HG03378 (cell line): ENCODE results near the gene SH3PXD2A.

ENCODE experiments used
- ATAC-seq: cut with Tn5 transposase; IDR thresholded peaks from one replicate; pipeline ENCODE4 v1.9.1; 2021; ENCODE audit warnings: mild to moderate bottlenecking, moderate library complexity; ENCODE audit not compliant: unreplicated experiment

The SH3PXD2A gene

DNA sequence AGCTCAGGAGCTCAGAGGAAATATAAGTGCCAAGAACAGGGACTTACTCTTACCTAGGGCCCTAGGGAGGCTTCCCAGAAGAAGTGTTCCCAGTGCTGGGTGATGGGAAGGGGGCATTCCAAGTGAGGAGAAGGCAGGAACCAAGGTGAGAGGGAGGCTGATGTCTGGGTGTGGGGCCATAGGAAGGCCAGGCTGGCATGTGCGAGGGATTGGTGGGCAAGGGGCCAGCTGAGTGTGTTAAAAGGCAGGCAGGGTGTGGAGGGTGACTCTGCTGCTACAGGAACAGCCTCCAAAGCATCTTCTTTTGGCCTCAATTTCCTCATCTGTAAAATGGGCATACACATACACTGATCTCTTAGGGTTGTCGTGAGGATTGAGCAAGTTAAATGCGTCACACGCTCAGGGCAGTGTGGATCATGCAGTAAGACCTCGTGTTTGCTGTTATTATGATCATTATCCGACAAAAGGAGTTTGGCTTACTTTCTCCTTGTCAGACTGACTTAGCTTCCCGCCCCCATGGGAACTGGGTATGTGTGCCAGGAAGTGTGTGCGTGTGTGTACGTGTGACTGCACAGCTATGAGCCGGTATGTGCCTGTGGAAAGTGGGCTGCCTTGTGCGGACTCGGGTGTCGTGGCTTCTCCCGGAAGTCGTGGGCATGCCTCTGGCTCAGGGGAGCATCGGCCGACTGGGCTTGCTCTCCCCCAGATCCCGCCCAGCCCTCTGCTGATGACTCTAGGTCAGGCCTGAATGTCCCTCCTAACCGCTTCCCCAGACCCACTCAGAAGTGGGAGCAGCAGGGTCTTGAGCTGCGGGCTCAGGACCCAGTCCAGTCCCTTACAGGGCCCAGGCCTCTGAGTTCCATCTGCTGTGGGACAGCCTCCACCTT lies 302.3 kb downstream of the SH3PXD2A start:
- ATAC-seq = no peak

GRCh38 chr10:103551619-103552602 lies 303.5 kb downstream of the SH3PXD2A start:
- ATAC-seq = no peak

DNA sequence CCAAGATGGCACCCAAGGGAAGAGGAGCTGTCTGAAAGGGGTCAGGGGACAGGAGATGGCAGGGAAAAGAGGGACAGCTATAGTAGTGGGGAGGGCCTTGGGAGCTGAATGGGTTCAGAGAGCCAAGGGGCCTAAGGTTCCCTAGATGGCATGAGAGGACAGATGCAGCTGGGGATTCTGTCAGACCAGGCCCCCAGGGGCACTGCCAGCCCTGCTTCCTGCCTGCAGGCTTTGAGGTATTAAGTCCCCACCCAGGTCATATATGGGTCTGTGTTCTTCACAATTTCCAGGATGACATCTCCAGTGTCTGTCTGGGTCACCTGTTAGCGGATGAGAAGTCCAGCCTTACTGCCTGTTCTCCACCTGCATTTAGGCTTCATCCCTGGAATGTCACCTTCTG lies 305.1 kb downstream of the SH3PXD2A start:
- no peak for ATAC-seq

DNA sequence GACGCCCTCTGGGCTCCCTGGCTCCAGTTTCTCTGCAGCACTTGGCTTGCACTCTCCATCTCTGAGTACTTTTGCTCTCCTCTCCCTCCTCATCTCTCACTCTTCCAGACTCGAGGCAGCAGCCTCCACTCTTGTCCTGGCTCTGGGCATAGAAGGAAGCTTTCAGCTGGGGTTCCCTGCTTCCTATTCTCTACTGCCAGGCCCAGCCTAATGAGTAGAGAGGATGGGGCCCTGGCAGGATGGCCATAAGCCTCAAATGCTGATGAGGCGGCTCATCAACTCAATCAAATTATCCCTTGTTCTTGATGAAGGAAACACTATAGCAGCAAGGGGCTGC lies 306.1 kb downstream of the SH3PXD2A start:
- ATAC-seq = no peak

GRCh38 chr10:103548581-103549348 lies 306.6 kb downstream of the SH3PXD2A start:
- no peak for ATAC-seq

GRCh38 chr10:103548006-103548405 lies 307.4 kb downstream of the SH3PXD2A start:
- ATAC-seq = no peak

DNA sequence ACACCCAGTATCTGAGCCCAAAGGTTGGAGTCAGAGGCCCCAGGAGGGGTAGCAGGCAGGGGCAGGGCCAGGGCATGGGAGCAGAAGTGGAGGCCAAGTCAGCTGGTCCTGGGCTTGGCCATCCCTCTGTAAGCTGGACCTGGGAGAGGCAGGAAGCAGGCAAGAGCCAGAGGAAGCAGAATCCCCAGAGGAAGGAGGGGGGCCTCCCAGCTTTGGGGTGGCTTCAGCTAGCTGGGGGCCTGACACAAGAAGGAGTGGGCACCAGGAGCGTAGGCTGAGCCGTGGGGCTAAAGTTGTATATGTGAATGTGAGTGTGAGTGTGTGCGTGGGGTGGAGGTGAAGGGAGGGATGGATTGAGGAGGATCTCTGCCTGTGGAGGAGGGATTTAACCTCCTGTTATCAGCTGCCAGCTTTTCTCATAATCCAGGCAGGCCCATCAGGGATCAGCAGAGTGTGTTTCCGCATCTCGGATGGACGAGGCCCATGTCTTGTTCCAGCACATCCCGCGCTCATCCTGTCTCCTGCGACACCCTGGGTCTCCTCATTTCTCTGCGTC lies 307.9 kb downstream of the SH3PXD2A start:
- ATAC-seq = no peak

- no peak for ATAC-seq
Observed at GRCh38 chr10:103546401-103546800, 309.0 kb downstream of the SH3PXD2A start.

DNA sequence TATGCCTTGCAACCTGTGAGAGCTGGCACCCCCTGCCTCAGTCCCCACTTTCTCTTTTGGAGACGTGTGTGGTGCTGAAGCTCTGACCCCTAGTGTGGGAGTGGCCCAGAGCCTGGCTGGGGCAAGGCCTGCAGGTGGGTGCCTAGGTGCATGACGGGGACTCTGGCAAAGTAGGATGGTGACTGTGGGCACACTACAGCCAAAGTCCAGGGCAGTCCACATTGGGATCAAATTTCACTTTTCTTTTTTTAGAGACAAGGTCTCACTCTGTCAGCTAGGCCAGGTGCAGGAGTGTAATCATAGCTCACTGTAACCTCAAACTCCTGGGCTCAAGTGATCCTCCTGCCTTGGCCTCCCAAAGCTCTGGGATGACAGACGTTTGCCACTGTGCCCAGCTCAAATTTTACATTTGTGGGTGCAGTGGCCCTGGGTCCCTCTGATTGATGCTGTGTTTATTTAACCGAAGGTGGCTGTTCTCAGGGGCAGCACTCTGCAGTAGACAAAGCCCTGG lies 309.6 kb downstream of the SH3PXD2A start:
- ATAC-seq = no peak

DNA sequence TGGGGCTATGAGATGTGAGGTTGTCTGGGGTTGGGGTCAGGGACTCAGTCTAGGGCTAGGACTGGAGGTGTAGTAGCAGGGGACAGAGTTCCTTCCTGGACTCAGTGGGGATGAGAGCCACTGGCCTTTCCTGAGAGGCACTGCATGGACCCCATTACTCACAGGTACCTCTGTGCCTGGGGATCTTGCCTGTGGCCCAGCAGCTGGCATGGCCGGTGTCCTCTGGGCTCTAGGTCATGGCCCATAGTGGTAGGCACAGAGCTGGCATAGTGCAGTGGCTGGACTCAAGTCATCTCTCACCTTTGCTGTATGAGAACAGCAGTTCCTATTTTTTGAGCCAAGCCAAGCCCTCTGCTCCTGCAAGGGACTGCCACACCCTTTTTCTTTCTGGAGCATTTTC lies 310.0 kb downstream of the SH3PXD2A start:
- ATAC-seq = no peak

GRCh38 chr10:103544657-103545310 lies 310.6 kb downstream of the SH3PXD2A start:
- no peak for ATAC-seq
